Fibroblast of lung (primary cell): Measurements from ENCODE around the gene NIPAL1.

Source experiments
- EZH2 ChIP-seq: IDR thresholded peaks from 2 replicates; pipeline ENCODE4 v1.5.1; 2012; ENCODE audit warnings: low read length, control low read depth, mild to moderate bottlenecking; ENCODE audit errors: missing control alignments
- TF ChIP-seq, protein P1 (sequence below), 2 donors: IDR thresholded peaks in 1 of 2; conservative IDR thresholded peaks in 1 of 2; 1 replicate in 1 of 2; 2 replicates in 1 of 2; pipeline ENCODE4 v1.5.1; 2011 to 2012; ENCODE audit warnings: low read length in 2 of 2, control low read depth in 1 of 2, inconsistent platforms in 1 of 2, low read depth in 1 of 2, mild to moderate bottlenecking in 1 of 2

DNA sequence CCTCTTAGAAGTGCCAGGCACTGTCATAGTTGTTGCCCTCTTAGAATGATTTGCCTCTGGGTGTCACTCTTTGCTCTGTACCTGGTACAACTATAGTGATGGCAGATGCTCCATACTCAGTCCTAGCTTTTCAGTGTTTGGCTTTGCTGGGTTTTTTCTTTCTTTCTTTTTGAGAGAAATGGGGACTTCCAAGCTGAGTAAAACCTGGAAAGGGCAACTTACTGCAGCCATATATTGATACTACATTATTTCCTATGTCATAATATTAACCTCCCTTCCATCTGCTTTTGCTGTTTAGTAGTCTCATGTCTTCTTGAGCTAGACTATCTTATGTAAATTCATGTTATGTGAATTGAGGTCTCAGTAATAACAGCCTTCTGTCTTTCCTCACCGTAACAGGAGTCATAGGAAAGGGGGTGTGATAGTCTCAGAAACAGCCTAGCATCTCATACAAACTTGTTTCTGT is 49.0 kb downstream of the NIPAL1 start:
- no peak for TF ChIP-seq EZH2
- TF ChIP-seq, protein P1, sequence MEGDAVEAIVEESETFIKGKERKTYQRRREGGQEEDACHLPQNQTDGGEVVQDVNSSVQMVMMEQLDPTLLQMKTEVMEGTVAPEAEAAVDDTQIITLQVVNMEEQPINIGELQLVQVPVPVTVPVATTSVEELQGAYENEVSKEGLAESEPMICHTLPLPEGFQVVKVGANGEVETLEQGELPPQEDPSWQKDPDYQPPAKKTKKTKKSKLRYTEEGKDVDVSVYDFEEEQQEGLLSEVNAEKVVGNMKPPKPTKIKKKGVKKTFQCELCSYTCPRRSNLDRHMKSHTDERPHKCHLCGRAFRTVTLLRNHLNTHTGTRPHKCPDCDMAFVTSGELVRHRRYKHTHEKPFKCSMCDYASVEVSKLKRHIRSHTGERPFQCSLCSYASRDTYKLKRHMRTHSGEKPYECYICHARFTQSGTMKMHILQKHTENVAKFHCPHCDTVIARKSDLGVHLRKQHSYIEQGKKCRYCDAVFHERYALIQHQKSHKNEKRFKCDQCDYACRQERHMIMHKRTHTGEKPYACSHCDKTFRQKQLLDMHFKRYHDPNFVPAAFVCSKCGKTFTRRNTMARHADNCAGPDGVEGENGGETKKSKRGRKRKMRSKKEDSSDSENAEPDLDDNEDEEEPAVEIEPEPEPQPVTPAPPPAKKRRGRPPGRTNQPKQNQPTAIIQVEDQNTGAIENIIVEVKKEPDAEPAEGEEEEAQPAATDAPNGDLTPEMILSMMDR (conservative IDR thresholded peaks at IDR 0.05 in 1 of 2, IDR thresholded peaks at IDR 0.05 in 1 of 2; ENCODE audit: low read depth in 1 of 2, low read length in 2 of 2): no peak
